ENCODE results near the gene KCNT2. TPM values are rescaled to one million over a fixed set of nuclear protein-coding genes. Genes with fewer than 3 reads are reported as not detected.

Gene KCNT2
- total RNA-seq, 4 donors from 2014 or later = 1.9 to 9.7 (median 6.3) TPM

DNA sequence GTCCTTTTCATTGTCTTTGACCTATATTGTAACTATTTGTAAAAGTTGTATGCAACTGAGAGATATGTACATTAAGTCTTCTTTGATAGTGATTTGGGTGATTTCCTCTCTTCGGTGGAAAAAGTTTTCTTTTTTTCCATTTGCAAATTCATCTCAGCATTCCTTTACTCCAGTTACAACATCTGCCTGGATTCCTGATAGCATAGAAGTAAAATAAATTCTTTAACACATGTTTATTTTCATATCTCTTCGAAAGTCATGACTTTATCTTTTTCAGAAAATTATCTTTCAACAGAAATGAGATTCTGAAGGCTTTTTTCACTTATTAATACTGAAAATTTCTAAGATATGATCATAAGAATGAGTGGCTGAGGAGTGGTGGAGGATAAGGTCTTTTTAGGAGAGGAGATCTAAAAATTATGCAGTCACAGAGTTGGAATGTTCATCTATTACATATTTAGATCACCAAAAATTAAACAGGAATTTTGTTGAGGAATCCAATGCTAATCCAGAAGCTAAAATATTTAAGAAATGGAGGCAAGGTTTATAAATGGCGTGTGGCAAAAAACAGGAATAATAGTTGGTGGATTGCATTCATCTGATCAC is 400.5 kb downstream of the KCNT2 start:
- TF ChIP-seq, protein P1, sequence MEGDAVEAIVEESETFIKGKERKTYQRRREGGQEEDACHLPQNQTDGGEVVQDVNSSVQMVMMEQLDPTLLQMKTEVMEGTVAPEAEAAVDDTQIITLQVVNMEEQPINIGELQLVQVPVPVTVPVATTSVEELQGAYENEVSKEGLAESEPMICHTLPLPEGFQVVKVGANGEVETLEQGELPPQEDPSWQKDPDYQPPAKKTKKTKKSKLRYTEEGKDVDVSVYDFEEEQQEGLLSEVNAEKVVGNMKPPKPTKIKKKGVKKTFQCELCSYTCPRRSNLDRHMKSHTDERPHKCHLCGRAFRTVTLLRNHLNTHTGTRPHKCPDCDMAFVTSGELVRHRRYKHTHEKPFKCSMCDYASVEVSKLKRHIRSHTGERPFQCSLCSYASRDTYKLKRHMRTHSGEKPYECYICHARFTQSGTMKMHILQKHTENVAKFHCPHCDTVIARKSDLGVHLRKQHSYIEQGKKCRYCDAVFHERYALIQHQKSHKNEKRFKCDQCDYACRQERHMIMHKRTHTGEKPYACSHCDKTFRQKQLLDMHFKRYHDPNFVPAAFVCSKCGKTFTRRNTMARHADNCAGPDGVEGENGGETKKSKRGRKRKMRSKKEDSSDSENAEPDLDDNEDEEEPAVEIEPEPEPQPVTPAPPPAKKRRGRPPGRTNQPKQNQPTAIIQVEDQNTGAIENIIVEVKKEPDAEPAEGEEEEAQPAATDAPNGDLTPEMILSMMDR (IDR thresholded peaks at IDR 0.05; ENCODE audit: low read depth) = no peak

DNA sequence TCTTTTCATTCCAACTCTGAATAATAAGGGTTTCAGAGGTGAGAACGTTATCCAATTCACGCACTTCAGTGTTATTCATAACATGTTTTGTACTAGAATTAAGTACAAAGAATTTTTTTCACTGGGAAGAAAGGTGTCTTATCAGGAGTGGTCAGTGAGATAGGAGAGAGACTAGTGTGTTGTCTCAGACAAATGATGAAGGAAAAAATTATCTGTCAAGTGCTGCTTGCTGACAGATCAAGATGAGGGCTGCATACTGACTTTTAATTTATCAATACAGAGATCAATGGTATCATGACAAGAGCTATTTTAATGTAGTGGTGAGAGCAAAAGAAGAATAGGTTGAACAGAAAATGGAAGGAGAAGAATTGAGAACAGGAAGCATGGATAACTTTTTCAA is 402.4 kb downstream of the KCNT2 start:
- TF ChIP-seq, protein P1 (IDR thresholded peaks at IDR 0.05; ENCODE audit: low read depth) = no peak

DNA sequence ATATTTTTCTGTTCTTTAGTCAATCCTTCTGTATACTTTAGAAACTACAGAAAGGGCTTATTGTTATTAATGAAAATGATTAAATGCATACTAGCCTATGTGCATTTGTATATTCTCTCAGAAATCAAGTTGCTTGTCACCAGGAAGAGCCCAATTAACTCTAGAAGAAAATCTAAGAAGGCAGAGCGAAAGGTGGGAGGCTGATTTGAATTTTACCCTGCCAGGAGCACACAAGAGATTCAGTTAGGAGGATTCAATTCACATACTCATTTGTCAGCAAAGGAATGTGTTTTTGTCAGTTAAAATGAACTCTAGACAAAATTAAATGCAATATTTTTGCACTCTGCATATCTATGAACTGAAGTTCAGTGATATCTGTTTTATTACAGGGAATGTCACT is 411.8 kb downstream of the KCNT2 start:
- TF ChIP-seq, protein P1 (IDR thresholded peaks at IDR 0.05; ENCODE audit: low read depth) = no peak

DNA sequence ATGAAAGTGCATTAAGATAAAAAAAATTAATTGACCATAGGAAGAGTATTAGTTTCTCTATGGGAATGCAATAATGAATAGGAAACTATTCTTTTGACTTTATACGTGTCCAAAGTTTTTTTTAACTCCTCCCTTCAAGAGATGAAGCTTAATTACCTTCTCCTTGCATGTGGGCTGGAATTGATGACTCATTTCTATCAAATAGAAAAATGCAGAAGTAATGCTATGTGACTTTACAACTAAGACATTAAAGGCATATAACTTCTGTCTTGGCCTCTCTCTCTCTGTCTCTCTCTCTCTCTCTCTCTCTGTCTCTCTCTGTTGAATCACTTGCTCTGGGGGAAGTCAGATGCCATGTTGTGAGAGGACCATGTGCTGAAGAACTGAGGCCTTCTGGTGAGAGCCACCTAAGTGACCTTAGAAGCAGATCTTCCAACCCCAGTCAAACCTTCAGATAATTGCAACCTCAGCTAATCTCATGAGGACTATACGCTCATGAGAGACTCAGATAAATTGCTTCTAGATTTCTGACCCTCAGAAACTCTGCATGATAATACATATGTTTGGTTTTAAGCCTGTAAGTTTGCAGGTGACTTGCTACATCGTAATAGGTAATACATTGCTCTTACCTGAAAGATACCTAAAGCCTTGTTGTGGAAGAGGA is 414.2 kb downstream of the KCNT2 start:
- TF ChIP-seq, protein P1 (IDR thresholded peaks at IDR 0.05; ENCODE audit: low read depth) = no peak

DNA sequence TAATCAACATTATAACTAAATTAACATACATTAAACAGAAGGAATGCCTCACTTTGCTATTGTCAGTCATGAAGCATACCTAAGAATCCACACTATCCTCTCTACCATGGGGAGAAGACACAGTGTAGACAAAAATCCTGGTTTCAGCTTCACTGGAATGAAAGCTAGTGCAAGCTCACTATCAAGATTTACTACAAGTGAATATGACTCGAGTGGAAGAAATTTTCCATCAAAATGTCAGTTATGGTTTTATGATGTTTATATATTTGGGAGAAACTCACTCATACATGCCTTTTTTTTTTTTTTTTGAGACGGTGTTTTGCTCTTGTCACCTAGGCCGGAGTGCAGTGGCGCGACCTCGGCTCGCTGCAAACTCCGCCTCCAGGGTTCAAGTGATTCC is 424.3 kb downstream of the KCNT2 start:
- TF ChIP-seq, protein P1 (IDR thresholded peaks at IDR 0.05; ENCODE audit: low read depth) = no peak

DNA sequence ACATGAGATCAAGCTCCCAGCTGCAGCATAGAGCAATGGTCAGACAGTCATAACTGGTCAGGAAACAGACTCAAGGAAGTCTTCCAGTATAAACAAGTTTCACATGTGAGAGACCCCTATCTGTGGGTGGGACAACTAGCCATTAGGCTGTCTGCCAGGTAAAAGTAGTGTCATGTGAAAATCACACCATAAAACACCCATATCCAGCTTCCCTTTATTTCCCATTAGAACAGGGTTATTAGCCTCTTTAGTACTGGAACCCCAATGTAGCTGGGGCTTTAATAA is 426.7 kb downstream of the KCNT2 start:
- TF ChIP-seq, protein P1 (IDR thresholded peaks at IDR 0.05; ENCODE audit: low read depth) = no peak

DNA sequence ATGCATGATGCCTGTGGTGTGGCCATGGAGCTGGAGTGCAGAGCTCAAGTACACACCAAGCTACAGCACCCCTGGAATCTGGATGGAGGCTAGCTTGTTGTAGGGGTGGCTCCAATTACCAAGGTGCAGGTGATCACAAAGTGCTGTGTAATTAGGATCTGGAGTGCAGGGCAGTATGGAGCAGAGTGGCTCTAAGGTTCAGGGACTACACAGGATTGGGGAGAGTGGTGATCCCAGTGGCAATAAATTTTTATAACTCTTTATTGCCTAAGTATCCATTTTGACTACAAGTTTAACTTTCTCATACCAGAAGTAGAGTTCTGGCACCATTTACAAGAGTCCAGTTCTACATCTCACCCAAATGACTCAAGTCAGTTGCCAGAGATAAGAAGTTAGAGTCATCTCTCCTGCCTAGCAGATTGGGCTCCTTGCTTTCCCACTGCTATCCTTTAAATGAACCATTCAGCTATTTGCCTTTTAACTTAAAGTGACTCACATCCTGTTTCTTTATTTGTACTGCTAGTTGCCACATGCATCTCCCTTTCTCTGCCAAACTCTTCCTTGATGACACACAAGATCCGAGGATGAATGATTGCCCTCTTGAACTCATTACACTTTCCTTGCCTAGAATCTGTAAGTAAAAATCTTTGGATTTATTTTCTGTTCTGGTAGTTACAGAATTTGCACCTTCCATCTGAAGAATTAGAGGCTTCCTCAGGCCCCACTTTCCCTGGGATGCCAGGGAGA is 427.2 kb downstream of the KCNT2 start:
- TF ChIP-seq, protein P1 (IDR thresholded peaks at IDR 0.05; ENCODE audit: low read depth) = no peak

All from subcutaneous adipose tissue (tissue), 4 donors.